A549 (cell line): ENCODE measurements around the gene CFAP161. TPM values are rescaled to one million over a fixed set of nuclear protein-coding genes. Genes with fewer than 3 reads are reported as not detected.
A peak's percentile ranks its signal among the peaks of the same experiment; 100 is the strongest.

Experiments used
- ATAC-seq, 2 experiments: fragments of 200-7000 bp in 1 of 2; fragments of >200 bp in 1 of 2; cut with Nextera tagmentation in 1 of 2; cut with Tn5 transposase in 1 of 2; 3 replicates each; pipeline versions ENCODE4 v1.8.0 to v1.9.1; 2018 to 2020; ENCODE audit warnings: mild to moderate bottlenecking in 1 of 2, moderate library complexity in 1 of 2
- CTCF ChIA-PET: fragments of 300-600 bp; sonication (Branson Sonifier 250); formaldehyde crosslinking; extraction: SDS; loops from one replicate; lab custom pipeline; 2021; ENCODE audit warnings: antibody characterized with exemption, inconsistent platforms; lab: Yijun Ruan, JAX
- POLR2A ChIA-PET: fragments of 350-600 bp; formaldehyde crosslinking; extraction: SDS; loops from one replicate; lab custom pipeline; 2021; ENCODE audit warnings: antibody characterized with exemption, inconsistent platforms; lab: Yijun Ruan, JAX
- DNase-seq, 2 experiments: peaks; one replicate each; pipeline versions ENCODE4 v3.0.0 to v3.0.0-alpha.2; 2011 to 2016; ENCODE audit warnings: low read depth in 1 of 2, low spot score in 1 of 2
- FAIRE-seq: peaks from 2 replicates; lab custom pipeline; 2011; peaks lifted over from hg19 to GRCh38; lab: Jason Lieb, UNC
- H3K27ac ChIP-seq, 2 experiments: fragments of >200 bp; sonication (Bioruptor Twin); formaldehyde crosslinking; 3 replicates each; pipeline ENCODE4 v1.5.1; 2016 to 2017
- H3K4me1 ChIP-seq: fragments of >200 bp; sonication (Bioruptor Twin); formaldehyde crosslinking; 3 replicates; pipeline ENCODE4 v1.6.1; 2016
- H3K4me2 ChIP-seq: fragments of >200 bp; sonication (Bioruptor Twin); formaldehyde crosslinking; 3 replicates; pipeline ENCODE4 v1.6.1; 2016
- H3K4me3 ChIP-seq: fragments of >200 bp; sonication (Bioruptor Twin); formaldehyde crosslinking; 3 replicates; pipeline ENCODE4 v1.5.1; 2016
- H3K9me3 ChIP-seq: fragments of >200 bp; sonication (Bioruptor Twin); formaldehyde crosslinking; 3 replicates; pipeline ENCODE4 v1.6.1; 2016
- CBX2 ChIP-seq: fragments of 200-600 bp; sonication (generic); IDR thresholded peaks from 2 replicates; pipeline ENCODE4 v1.6.1; 2016; ENCODE audit warnings: low read depth, mild to moderate bottlenecking, borderline replicate concordance
- CBX8 ChIP-seq: fragments of 200-600 bp; sonication (generic); IDR thresholded peaks from 2 replicates; pipeline ENCODE4 v1.6.1; 2016
- CEBPB ChIP-seq, 2 experiments: fragments of >200 bp in 1 of 2; sonication (Bioruptor Twin) in 1 of 2; formaldehyde crosslinking in 1 of 2; IDR thresholded peaks; 2 replicates each; pipeline ENCODE4 v1.6.1; 2012 to 2016
- CHD2 ChIP-seq: fragments of 150-350 bp; IDR thresholded peaks from 2 replicates; pipeline ENCODE4 v1.6.1; 2014; ENCODE audit warnings: low read length; ENCODE audit not compliant: partially characterized antibody
- EHF ChIP-seq: fragments of 250-450 bp; sonication (Bioruptor Pico); IDR thresholded peaks from 2 replicates; pipeline ENCODE4 v1.5.0; 2020; ENCODE audit warnings: mild to moderate bottlenecking
- EHMT2 ChIP-seq: fragments of 200-600 bp; sonication (generic); IDR thresholded peaks from 2 replicates; pipeline ENCODE4 v1.6.1; 2016; ENCODE audit warnings: antibody characterized with exemption, low read depth, mild to moderate bottlenecking, moderate library complexity
- ESRRA ChIP-seq: fragments of 150-350 bp; IDR thresholded peaks from 2 replicates; pipeline ENCODE4 v1.6.1; 2014; ENCODE audit warnings: mild to moderate bottlenecking, low read length, borderline replicate concordance
- FOSB ChIP-seq: fragments of 250-450 bp; sonication (Bioruptor Pico); IDR thresholded peaks from 2 replicates; pipeline ENCODE4 v1.5.0; 2020; ENCODE audit warnings: mild to moderate bottlenecking, moderate library complexity
- FOXS1 ChIP-seq: fragments of 250-450 bp; sonication (Bioruptor Pico); IDR thresholded peaks from 2 replicates; pipeline ENCODE4 v1.5.0; 2020; ENCODE audit warnings: mild to moderate bottlenecking, moderate library complexity
- HES2 ChIP-seq: fragments of >200 bp; sonication (Bioruptor Twin); formaldehyde crosslinking; IDR thresholded peaks from 2 replicates; pipeline ENCODE4 v1.6.1; 2016
- HOXA7 ChIP-seq: fragments of 250-450 bp; sonication (Bioruptor Pico); IDR thresholded peaks from 2 replicates; pipeline ENCODE4 v1.5.0; 2020; ENCODE audit warnings: mild to moderate bottlenecking, moderate library complexity
- JUN ChIP-seq, 2 experiments: fragments of >200 bp; sonication (Bioruptor Twin); formaldehyde crosslinking; IDR thresholded peaks; 2 replicates in 1 of 2; 3 replicates in 1 of 2; pipeline ENCODE4 v1.6.1; 2016 to 2017
- MAFK ChIP-seq: fragments of 450-650 bp; IDR thresholded peaks from 2 replicates; pipeline ENCODE4 v1.6.1; 2014; ENCODE audit not compliant: partially characterized antibody
- MAX ChIP-seq: IDR thresholded peaks from 2 replicates; pipeline ENCODE4 v1.6.1; 2012
- NFE2L2 ChIP-seq: fragments of 150-350 bp; conservative IDR thresholded peaks from 2 replicates; pipeline ENCODE4 v1.6.1; 2014; ENCODE audit warnings: low read length
- NPAS2 ChIP-seq: fragments of 250-450 bp; sonication (Bioruptor Pico); IDR thresholded peaks from 2 replicates; pipeline ENCODE4 v1.8.0; 2022; ENCODE audit warnings: mild to moderate bottlenecking, moderate library complexity, borderline replicate concordance
- NR3C1 ChIP-seq: fragments of >200 bp; sonication (Bioruptor Twin); formaldehyde crosslinking; IDR thresholded peaks from 3 replicates; pipeline ENCODE4 v1.6.1; 2017
- PHF8 ChIP-seq: fragments of 200-600 bp; sonication (generic); IDR thresholded peaks from 2 replicates; pipeline ENCODE4 v1.6.1; 2016; ENCODE audit warnings: low read depth, mild to moderate bottlenecking, antibody characterized with exemption, moderate library complexity, borderline replicate concordance
- RAD21 ChIP-seq, 2 experiments: fragments of >200 bp in 1 of 2; sonication (Bioruptor Twin) in 1 of 2; formaldehyde crosslinking in 1 of 2; IDR thresholded peaks in 1 of 2; conservative IDR thresholded peaks in 1 of 2; 2 replicates in 1 of 2; 3 replicates in 1 of 2; pipeline ENCODE4 v1.6.1; 2012 to 2018; ENCODE audit warnings: inconsistent platforms in 1 of 2
- RARB ChIP-seq: fragments of 250-450 bp; sonication (Bioruptor Pico); IDR thresholded peaks from 2 replicates; pipeline ENCODE4 v1.8.0; 2021; ENCODE audit warnings: mild to moderate bottlenecking, moderate library complexity
- RNF2 ChIP-seq: fragments of 200-600 bp; sonication (generic); IDR thresholded peaks from 2 replicates; pipeline ENCODE4 v1.6.1; 2016; ENCODE audit warnings: low read depth, mild to moderate bottlenecking, antibody characterized with exemption, moderate library complexity, borderline replicate concordance
- SMC3 ChIP-seq: fragments of >200 bp; sonication (Bioruptor Twin); formaldehyde crosslinking; IDR thresholded peaks from 3 replicates; pipeline ENCODE4 v1.6.1; 2018; ENCODE audit warnings: inconsistent platforms
- SREBF2 ChIP-seq: fragments of 450-650 bp; IDR thresholded peaks from 2 replicates; pipeline ENCODE4 v1.6.1; 2014; ENCODE audit warnings: mild to moderate bottlenecking, moderate library complexity
- TP53 ChIP-seq: fragments of 250-450 bp; sonication (Bioruptor Pico); IDR thresholded peaks from 2 replicates; pipeline ENCODE4 v1.5.0; 2021; ENCODE audit warnings: mild to moderate bottlenecking, moderate library complexity
- ZFP36 ChIP-seq: fragments of 450-650 bp; IDR thresholded peaks from 2 replicates; pipeline ENCODE4 v1.6.1; 2014; ENCODE audit warnings: borderline replicate concordance; ENCODE audit not compliant: partially characterized antibody
- WGBS: methylation state at CpG from one replicate; pipeline ENCODE4 v1.1.6; 2017; ENCODE audit errors: missing lambda C conversion rate; 5-methylcytosine and 5-hydroxymethylcytosine counted together
- polyA plus RNA-seq, 4 experiments: library from polyadenylated mRNA; depleted of rRNA in 3 of 4; stranded (reverse); fragments of >200 nt; fragmentation: RNase III in 1 of 4; extraction: RNeasy Plus Mini Kit Qiagen cat#74134 plus additional on column Dnase treatment in 1 of 4; gene quantifications; 2 replicates in 3 of 4; 3 replicates in 1 of 4; pipeline ENCODE4 v1.2.3, GENCODE V29; 2011 to 2017
- TF ChIP-seq, protein P1 (sequence below): fragments of 250-450 bp; sonication (Bioruptor Pico); IDR thresholded peaks from 2 replicates; pipeline ENCODE4 v1.5.0; 2021; ENCODE audit warnings: mild to moderate bottlenecking, moderate library complexity, borderline replicate concordance

The CFAP161 gene
- polyA plus RNA-seq, 2 of the 4 experiments (the other 2 are of a cell fraction): not detected

- no peak overlapping the region for H3K4me2 ChIP-seq
- no peaks in the 10 kb centered on the region; the same call in 2 of the 3 replicates for H3K4me1 ChIP-seq
- DNase-seq: no peak
- WGBS: 11% methylated on average over 6 of the region's 6 CpGs
- H3K9me3 ChIP-seq: no peaks in the 10 kb centered on the region
- H3K4me3 ChIP-seq: no peak overlapping the region
- ChIA-PET POLR2A (no interaction called here), CTCF (interaction anchor here (2.4 kb wide), 2 partner anchors 10 to 170 kb away, joined by 7 to 11 read pairs; no protein-coding TSS in a partner anchor)
- 0 out of 2 replicates have a peak, but pooled peaks have one; percentile 51 for TF ChIP-seq CBX8
- TF ChIP-seq ZFP36: no peak
- TF ChIP-seq, all 56 proteins: peak for 1
- H3K27ac ChIP-seq: no peak overlapping the region
- FAIRE-seq (no peak), ATAC-seq (no peak)
Observed at GRCh38 chr15:81096398-81096797, 37.7 kb upstream of the CFAP161 start.

- no peak overlapping the region for H3K4me2 ChIP-seq
- ATAC-seq: no peak
- no peak for DNase-seq
- TF ChIP-seq HOXA7 (CRISPR knock-in tag) (no peak), HES2 (no peak), MAX (no peak), CBX2 (no peak), FOSB (CRISPR knock-in tag) (no peak), ESRRA (no peak), CHD2 (no peak), EHMT2 (no peak)
- POLR2A ChIA-PET: no interaction called here
- no peak overlapping the region for H3K4me3 ChIP-seq
- no peak for FAIRE-seq
- H3K27ac ChIP-seq: no peak overlapping the region
- CTCF ChIA-PET: interaction anchor here (2.4 to 5.3 kb wide), 3 partner anchors 9 to 169 kb away, joined by 7 to 44 read pairs (median 11); no protein-coding TSS in a partner anchor
- H3K4me1 ChIP-seq: no peaks in the 10 kb centered on the region
- 20% methylated on average over 10 of the region's 10 CpGs for WGBS
- no peaks in the 10 kb centered on the region for H3K9me3 ChIP-seq
Observed at GRCh38 chr15:81097116-81097889, 36.8 kb upstream of the CFAP161 start.

GRCh38 chr15:81097890-81098280 is 36.2 kb upstream of the CFAP161 start:
- ChIA-PET CTCF (interaction anchor here (1.1 to 5.3 kb wide), 2 partner anchors 168 to 177 kb away, joined by 3 to 44 read pairs; no protein-coding TSS in a partner anchor), POLR2A (no interaction called here)
- ATAC-seq (peak; percentile 42 to 47; a peak in 3 of 6 replicates), FAIRE-seq (no peak), DNase-seq (no peak)
- H3K4me3 ChIP-seq: no peak overlapping the region
- TF ChIP-seq CEBPB (IDR thresholded peaks at IDR 0.05) (no peak), NFE2L2 (no peak), FOSB (CRISPR knock-in tag) (no peak), SMC3 (no peak), ZFP36 (no peak)
- no peak overlapping the region for H3K27ac ChIP-seq
- H3K9me3 ChIP-seq: no peaks in the 10 kb centered on the region
- H3K4me1 ChIP-seq: no peaks in the 10 kb centered on the region
- WGBS: 3% methylated on average over 5 of the region's 5 CpGs
- H3K4me2 ChIP-seq: no peak overlapping the region

DNA sequence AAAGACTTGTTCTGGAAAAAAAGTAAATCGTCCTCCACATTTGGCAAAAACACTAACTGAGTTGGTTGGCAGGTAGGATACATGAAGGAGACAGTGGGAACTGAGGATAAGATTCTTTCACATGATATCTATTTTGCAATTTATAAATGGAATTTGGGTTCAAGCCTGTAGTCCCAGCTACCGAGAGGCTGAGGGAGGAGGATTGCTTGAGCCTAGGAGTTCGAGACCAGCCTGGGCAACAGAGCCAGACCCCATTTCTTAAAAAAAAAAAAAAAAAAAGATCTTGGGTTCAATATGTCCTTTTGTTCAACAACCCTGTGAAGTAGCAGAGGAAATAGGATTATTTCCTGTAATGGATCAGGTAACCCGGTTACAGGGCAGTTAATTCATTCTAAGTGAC is 35.7 kb upstream of the CFAP161 start:
- POLR2A ChIA-PET: no interaction called here
- CTCF ChIA-PET: interaction anchor here (0.6 to 5.3 kb wide), 5 partner anchors 10 to 185 kb away, joined by 3 to 44 read pairs (median 3); no protein-coding TSS in a partner anchor
- DNase-seq (no peak), FAIRE-seq (no peak), ATAC-seq (no peak)
- Histone ChIP-seq H3K9me3 (no peaks in the 10 kb centered on the region), H3K27ac (no peak overlapping the region), H3K4me3 (no peak overlapping the region), H3K4me1 (no peaks in the 10 kb centered on the region), H3K4me2 (no peak overlapping the region)
- TF ChIP-seq EHF (CRISPR knock-in tag): no peak
- TF ChIP-seq PHF8: no peak
- TF ChIP-seq RAD21 (conservative IDR thresholded peaks at IDR 0.05 in 1 of 2, IDR thresholded peaks at IDR 0.05 in 1 of 2): no peak
- TF ChIP-seq ESRRA: no peak
- TF ChIP-seq FOSB (CRISPR knock-in tag): no peak
- no peak for TF ChIP-seq JUN (IDR thresholded peaks at IDR 0.05)
- TF ChIP-seq RARB (CRISPR knock-in tag): no peak
- no peak for TF ChIP-seq TP53 (CRISPR knock-in tag)
- no peak for TF ChIP-seq FOXS1 (CRISPR knock-in tag)
- TF ChIP-seq NPAS2 (CRISPR knock-in tag): no peak
- TF ChIP-seq, protein P1, sequence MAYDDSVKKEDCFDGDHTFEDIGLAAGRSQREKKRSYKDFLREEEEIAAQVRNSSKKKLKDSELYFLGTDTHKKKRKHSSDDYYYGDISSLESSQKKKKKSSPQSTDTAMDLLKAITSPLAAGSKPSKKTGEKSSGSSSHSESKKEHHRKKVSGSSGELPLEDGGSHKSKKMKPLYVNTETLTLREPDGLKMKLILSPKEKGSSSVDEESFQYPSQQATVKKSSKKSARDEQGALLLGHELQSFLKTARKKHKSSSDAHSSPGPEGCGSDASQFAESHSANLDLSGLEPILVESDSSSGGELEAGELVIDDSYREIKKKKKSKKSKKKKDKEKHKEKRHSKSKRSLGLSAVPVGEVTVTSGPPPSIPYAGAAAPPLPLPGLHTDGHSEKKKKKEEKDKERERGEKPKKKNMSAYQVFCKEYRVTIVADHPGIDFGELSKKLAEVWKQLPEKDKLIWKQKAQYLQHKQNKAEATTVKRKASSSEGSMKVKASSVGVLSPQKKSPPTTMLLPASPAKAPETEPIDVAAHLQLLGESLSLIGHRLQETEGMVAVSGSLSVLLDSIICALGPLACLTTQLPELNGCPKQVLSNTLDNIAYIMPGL (CRISPR knock-in tag): no peak
- no peak for TF ChIP-seq SREBF2
- TF ChIP-seq MAFK: no peak
- no peak for TF ChIP-seq NR3C1
- TF ChIP-seq RNF2: no peak
- WGBS: 2% methylated on average over 4 of the region's 4 CpGs
